HepG2 (cell line): ENCODE measurements around the gene PDE8B.

ENCODE experiments used
- CTCF ChIP-seq: sonication (generic); formaldehyde crosslinking; IDR thresholded peaks from 2 replicates; pipeline ENCODE4 v1.5.0; 2020; ENCODE audit warnings: mild to moderate bottlenecking, missing genetic modification reagents, moderate library complexity
- EZH2 ChIP-seq: conservative IDR thresholded peaks from 2 replicates; pipeline ENCODE4 v1.6.1; 2012; ENCODE audit warnings: mild to moderate bottlenecking, low read depth, low read length, moderate library complexity
- PPARG ChIP-seq: conservative IDR thresholded peaks from 2 replicates; pipeline ENCODE4 v1.6.1; 2016; ENCODE audit warnings: missing biosample characterization, missing genetic modification reagents
- ZBTB7A ChIP-seq: sonication (generic); formaldehyde crosslinking; IDR thresholded peaks from 2 replicates; pipeline ENCODE4 v1.8.0; 2022; ENCODE audit warnings: mild to moderate bottlenecking, missing genetic modification reagents
- TF ChIP-seq, protein P1 (sequence below): sonication (generic); formaldehyde crosslinking; IDR thresholded peaks from 2 replicates; pipeline ENCODE4 v1.5.0; 2020; ENCODE audit warnings: mild to moderate bottlenecking, missing genetic modification reagents, borderline replicate concordance
- TF ChIP-seq, protein P2 (sequence below), 2 experiments: IDR thresholded peaks; 2 replicates each; pipeline ENCODE4 v1.6.1; 2011 to 2012; ENCODE audit warnings: low read length in 2 of 2, borderline replicate concordance in 1 of 2, low read depth in 1 of 2, mild to moderate bottlenecking in 1 of 2, moderate library complexity in 1 of 2
- TF ChIP-seq, protein P3 (sequence below): sonication (generic); formaldehyde crosslinking; IDR thresholded peaks from 2 replicates; pipeline ENCODE4 v1.5.0; 2020; ENCODE audit warnings: missing genetic modification reagents

DNA sequence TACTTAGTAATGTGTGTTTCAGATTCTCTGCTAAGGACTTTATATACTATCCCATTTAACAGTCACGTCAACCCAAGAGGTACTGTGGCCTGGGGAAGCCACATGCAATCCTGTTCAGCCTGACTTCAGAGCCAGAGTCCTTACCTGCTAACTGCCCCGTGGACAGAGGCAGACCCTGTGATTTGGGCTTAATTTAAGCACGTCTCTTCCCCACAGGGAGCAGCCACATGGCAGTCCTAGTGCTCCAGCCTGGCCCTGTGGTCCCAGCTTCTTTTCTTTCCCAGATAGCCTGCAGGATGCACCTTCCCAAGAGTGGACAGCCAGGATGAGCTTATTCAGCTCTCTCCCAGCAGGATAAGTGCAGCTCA lies 71.5 kb downstream of the PDE8B start:
- TF ChIP-seq, protein P1, sequence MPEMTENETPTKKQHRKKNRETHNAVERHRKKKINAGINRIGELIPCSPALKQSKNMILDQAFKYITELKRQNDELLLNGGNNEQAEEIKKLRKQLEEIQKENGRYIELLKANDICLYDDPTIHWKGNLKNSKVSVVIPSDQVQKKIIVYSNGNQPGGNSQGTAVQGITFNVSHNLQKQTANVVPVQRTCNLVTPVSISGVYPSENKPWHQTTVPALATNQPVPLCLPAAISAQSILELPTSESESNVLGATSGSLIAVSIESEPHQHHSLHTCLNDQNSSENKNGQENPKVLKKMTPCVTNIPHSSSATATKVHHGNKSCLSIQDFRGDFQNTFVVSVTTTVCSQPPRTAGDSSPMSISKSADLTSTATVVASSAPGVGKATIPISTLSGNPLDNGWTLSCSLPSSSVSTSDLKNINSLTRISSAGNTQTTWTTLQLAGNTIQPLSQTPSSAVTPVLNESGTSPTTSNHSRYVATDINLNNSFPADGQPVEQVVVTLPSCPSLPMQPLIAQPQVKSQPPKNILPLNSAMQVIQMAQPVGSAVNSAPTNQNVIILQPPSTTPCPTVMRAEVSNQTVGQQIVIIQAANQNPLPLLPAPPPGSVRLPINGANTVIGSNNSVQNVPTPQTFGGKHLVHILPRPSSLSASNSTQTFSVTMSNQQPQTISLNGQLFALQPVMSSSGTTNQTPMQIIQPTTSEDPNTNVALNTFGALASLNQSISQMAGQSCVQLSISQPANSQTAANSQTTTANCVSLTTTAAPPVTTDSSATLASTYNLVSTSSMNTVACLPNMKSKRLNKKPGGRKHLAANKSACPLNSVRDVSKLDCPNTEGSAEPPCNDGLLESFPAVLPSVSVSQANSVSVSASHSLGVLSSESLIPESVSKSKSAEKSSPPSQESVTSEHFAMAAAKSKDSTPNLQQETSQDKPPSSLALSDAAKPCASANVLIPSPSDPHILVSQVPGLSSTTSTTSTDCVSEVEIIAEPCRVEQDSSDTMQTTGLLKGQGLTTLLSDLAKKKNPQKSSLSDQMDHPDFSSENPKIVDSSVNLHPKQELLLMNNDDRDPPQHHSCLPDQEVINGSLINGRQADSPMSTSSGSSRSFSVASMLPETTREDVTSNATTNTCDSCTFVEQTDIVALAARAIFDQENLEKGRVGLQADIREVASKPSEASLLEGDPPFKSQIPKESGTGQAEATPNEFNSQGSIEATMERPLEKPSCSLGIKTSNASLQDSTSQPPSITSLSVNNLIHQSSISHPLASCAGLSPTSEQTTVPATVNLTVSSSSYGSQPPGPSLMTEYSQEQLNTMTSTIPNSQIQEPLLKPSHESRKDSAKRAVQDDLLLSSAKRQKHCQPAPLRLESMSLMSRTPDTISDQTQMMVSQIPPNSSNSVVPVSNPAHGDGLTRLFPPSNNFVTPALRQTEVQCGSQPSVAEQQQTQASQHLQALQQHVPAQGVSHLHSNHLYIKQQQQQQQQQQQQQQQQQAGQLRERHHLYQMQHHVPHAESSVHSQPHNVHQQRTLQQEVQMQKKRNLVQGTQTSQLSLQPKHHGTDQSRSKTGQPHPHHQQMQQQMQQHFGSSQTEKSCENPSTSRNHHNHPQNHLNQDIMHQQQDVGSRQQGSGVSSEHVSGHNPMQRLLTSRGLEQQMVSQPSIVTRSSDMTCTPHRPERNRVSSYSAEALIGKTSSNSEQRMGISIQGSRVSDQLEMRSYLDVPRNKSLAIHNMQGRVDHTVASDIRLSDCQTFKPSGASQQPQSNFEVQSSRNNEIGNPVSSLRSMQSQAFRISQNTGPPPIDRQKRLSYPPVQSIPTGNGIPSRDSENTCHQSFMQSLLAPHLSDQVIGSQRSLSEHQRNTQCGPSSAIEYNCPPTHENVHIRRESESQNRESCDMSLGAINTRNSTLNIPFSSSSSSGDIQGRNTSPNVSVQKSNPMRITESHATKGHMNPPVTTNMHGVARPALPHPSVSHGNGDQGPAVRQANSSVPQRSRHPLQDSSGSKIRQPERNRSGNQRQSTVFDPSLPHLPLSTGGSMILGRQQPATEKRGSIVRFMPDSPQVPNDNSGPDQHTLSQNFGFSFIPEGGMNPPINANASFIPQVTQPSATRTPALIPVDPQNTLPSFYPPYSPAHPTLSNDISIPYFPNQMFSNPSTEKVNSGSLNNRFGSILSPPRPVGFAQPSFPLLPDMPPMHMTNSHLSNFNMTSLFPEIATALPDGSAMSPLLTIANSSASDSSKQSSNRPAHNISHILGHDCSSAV (CRISPR knock-in tag): no peak
- TF ChIP-seq, protein P2, sequence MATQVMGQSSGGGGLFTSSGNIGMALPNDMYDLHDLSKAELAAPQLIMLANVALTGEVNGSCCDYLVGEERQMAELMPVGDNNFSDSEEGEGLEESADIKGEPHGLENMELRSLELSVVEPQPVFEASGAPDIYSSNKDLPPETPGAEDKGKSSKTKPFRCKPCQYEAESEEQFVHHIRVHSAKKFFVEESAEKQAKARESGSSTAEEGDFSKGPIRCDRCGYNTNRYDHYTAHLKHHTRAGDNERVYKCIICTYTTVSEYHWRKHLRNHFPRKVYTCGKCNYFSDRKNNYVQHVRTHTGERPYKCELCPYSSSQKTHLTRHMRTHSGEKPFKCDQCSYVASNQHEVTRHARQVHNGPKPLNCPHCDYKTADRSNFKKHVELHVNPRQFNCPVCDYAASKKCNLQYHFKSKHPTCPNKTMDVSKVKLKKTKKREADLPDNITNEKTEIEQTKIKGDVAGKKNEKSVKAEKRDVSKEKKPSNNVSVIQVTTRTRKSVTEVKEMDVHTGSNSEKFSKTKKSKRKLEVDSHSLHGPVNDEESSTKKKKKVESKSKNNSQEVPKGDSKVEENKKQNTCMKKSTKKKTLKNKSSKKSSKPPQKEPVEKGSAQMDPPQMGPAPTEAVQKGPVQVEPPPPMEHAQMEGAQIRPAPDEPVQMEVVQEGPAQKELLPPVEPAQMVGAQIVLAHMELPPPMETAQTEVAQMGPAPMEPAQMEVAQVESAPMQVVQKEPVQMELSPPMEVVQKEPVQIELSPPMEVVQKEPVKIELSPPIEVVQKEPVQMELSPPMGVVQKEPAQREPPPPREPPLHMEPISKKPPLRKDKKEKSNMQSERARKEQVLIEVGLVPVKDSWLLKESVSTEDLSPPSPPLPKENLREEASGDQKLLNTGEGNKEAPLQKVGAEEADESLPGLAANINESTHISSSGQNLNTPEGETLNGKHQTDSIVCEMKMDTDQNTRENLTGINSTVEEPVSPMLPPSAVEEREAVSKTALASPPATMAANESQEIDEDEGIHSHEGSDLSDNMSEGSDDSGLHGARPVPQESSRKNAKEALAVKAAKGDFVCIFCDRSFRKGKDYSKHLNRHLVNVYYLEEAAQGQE (IDR thresholded peaks at IDR 0.05; ENCODE audit: borderline replicate concordance in 1 of 2, low read depth in 1 of 2, low read length in 2 of 2): no peak
- TF ChIP-seq, protein P3, sequence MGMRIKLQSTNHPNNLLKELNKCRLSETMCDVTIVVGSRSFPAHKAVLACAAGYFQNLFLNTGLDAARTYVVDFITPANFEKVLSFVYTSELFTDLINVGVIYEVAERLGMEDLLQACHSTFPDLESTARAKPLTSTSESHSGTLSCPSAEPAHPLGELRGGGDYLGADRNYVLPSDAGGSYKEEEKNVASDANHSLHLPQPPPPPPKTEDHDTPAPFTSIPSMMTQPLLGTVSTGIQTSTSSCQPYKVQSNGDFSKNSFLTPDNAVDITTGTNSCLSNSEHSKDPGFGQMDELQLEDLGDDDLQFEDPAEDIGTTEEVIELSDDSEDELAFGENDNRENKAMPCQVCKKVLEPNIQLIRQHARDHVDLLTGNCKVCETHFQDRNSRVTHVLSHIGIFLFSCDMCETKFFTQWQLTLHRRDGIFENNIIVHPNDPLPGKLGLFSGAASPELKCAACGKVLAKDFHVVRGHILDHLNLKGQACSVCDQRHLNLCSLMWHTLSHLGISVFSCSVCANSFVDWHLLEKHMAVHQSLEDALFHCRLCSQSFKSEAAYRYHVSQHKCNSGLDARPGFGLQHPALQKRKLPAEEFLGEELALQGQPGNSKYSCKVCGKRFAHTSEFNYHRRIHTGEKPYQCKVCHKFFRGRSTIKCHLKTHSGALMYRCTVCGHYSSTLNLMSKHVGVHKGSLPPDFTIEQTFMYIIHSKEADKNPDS (CRISPR knock-in tag): no peak
- no peak for TF ChIP-seq CTCF (CRISPR knock-in tag)
- TF ChIP-seq PPARG (CRISPR knock-in tag): no peak
- no peak for TF ChIP-seq EZH2
- no peak for TF ChIP-seq ZBTB7A (CRISPR knock-in tag)
